Heart right ventricle (tissue), 16 donors: ENCODE results near the gene FRMD3. TPM values are rescaled to one million over a fixed set of nuclear protein-coding genes. Genes with fewer than 3 reads are reported as not detected.

Source experiments
- ATAC-seq, 8 donors: fragments of 200-7000 bp; cut with Tn5 transposase; one replicate each; pipeline ENCODE4 v1.9.1; 2020; ENCODE audit warnings: mild to moderate bottlenecking in 8 of 8, moderate library complexity in 8 of 8, moderate number of reproducible peaks in 1 of 8
- DNase-seq, 2 donors: peaks; one replicate each; pipeline ENCODE4 v3.0.0-alpha.2; 2020
- H3K27ac ChIP-seq, 10 donors: fragments of 200-600 bp; sonication (generic) in 2 of 10; one replicate each; pipeline versions ENCODE4 v1.5.0 to v1.8.0; 2020 to 2022; ENCODE audit warnings: mild to moderate bottlenecking in 3 of 10
- H3K27me3 ChIP-seq, 7 donors: fragments of 200-600 bp; one replicate each; pipeline ENCODE4 v1.8.0; 2021 to 2022; ENCODE audit warnings: mild to moderate bottlenecking in 2 of 7
- H3K36me3 ChIP-seq, 9 donors: fragments of 200-600 bp; sonication (generic) in 1 of 9; one replicate each; pipeline versions ENCODE4 v1.5.0 to v1.8.0; 2020 to 2022; ENCODE audit warnings: mild to moderate bottlenecking in 2 of 9
- H3K4me1 ChIP-seq, 9 donors: fragments of 200-600 bp; sonication (generic) in 1 of 9; one replicate each; pipeline versions ENCODE4 v1.5.0 to v1.8.0; 2020 to 2022; ENCODE audit warnings: mild to moderate bottlenecking in 4 of 9
- H3K4me3 ChIP-seq, 10 donors: fragments of 200-600 bp; sonication (generic) in 2 of 10; one replicate each; pipeline versions ENCODE4 v1.5.0 to v1.8.0; 2020 to 2022; ENCODE audit warnings: mild to moderate bottlenecking in 7 of 10, moderate library complexity in 2 of 10
- H3K9me3 ChIP-seq, 11 donors: fragments of 200-600 bp in 10 of 11; sonication (generic) in 2 of 11; one replicate each; pipeline versions ENCODE4 v1.5.0 to v1.8.0; 2013 to 2022; ENCODE audit warnings: mild to moderate bottlenecking in 2 of 11, control low read depth in 1 of 11, moderate library complexity in 1 of 11
- CTCF ChIP-seq, 9 donors: fragments of 200-600 bp; sonication (generic) in 2 of 9; IDR thresholded peaks; one replicate each; pipeline versions ENCODE4 v1.5.0 to v1.8.0; 2021 to 2022; ENCODE audit warnings: antibody characterized with exemption in 9 of 9, mild to moderate bottlenecking in 5 of 9, moderate library complexity in 1 of 9
- WGBS, 2 donors: extraction: QIAGEN DNeasy Blood & Tissue Kit; methylation state at CpG; one replicate each; pipeline ENCODE4 v1.1.7; 2013; ENCODE audit warnings: inconsistent platforms in 1 of 2; 5-methylcytosine and 5-hydroxymethylcytosine counted together
- intact Hi-C, 10 donors: fragments of 100-400 bp; cut with DNase I; formaldehyde crosslinking; loops; one replicate each; pipeline versions ENCODE4 v1.11.1 to v1.14.2; 2022
- polyA plus RNA-seq, 2 donors: library from polyadenylated mRNA; stranded (reverse); fragments of 200-250 nt; gene quantifications; one replicate each; pipeline ENCODE4 v1.2.3, GENCODE V29; 2013
- total RNA-seq, 10 donors: library from RNA; stranded (reverse); fragmentation: NEBNext Ultra II Directional in 3 of 10; extraction: Animal tissue kit (Norgen Biotek cat#: 25700) in 3 of 10; gene quantifications; one replicate each; pipeline versions ENCODE4 v1.2.1 to v1.2.4, GENCODE V29; 2021 to 2023
- donor health status: Arrhythmogenic right ventricular cardiomyopathy.
- donor health status: ischemic (EF 13 %, LVEDD 7.1; RV severe dilation, severe dysfunction).
- donor health status: healthy with polysubstance abuse.
- donor health status: DM: no; HTN: yes; CAD: no.
- donor health status: DM: no; HTN: no; CAD: no.
- donor health status: ischemic (EF 25% LVEDD 6.9; RV normal size, moderate dysfunction).
- donor health status: ischemic (EF 25% LVEDD 5.7; RV mildly dilated, moderate dysfunction).
- donor health status: healthy.
- donor health status: DM: yes; HTN: yes; CAD: no.
- donor health status: Ischemic cardiomyopathy.
- donor health status: ischemic (EF 35%, LVEDD 5.7; RV mildly dilated, moderate dysfunction).
- donor health status: nonischemic (EF 11% LVEDD 7.7; RV severe dilation, severe dysfunction).
- donor health status: DM: yes; HTN: yes; CAD: no.
- donor health status: PGD.
- donor health status: ischemic (EF 29% LVEDD 5.4; RV normal size, mild dysfunction).
- donor health status: nonischemic (EF 23%, LVEDD 6.1; RV moderate dilation, normal function).

FRMD3 gene
- total and polyA plus RNA-seq, 12 donors, result 23.1 to 145 (median 98.8) TPM

- Histone ChIP-seq H3K36me3 (no peaks in the 10 kb centered on the region), H3K27me3 (no peaks in the 10 kb centered on the region), H3K9me3 (no peaks in the 10 kb centered on the region), H3K27ac (peak overlapping the region in 1 of 10 donors; percentile 13), H3K4me3 (no peak overlapping the region), H3K4me1 (peaks cover 0 to 24% (median 9%) of the 10 kb centered on the region in 9 donors)
- ATAC-seq, result peak in 4 of 8 donors; percentile 26 to 56 (median 30)
- no peak for TF ChIP-seq CTCF (IDR thresholded peaks at IDR 0.05)
- DNase-seq, result no peak
- intact Hi-C loops, result no loop called here
- WGBS, 2 donors, result 49 to 56% methylated on average over 2 of the region's 2 CpGs
Observed at GRCh38 chr9:83569326-83569725, 31.1 kb upstream of the FRMD3 start.

DNA sequence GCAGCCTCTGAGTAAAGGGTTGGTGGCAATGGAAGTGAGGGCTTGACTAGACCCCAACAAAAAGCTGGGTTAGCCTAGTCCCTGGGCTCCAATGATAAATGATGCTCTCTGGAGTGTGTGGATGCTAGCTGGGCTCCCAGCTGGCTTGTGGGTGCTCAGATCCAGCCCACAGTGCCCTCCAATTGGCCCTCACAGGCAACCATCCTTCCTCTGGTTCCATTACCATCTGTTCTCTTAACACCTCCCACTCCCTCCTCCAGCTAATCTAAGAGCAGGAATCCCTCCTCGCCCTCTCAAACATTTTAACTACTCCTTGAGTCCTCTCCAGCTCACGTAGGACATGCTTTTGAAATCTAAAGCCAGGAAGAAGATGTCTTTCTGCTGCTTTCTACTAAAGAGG is 25.2 kb upstream of the FRMD3 start:
- Histone ChIP-seq H3K27ac (no peak overlapping the region), H3K27me3 (no peaks in the 10 kb centered on the region), H3K36me3 (no peaks in the 10 kb centered on the region), H3K4me3 (no peak overlapping the region), H3K4me1 (no peaks in the 10 kb centered on the region), H3K9me3 (peaks cover 0 to 6% (median 0%) of the 10 kb centered on the region in 11 donors)
- no peak for TF ChIP-seq CTCF (IDR thresholded peaks at IDR 0.05)
- DNase-seq (no peak), ATAC-seq (no peak)
- WGBS, 2 donors, result 80 to 89% methylated on average over 2 of the region's 2 CpGs
- intact Hi-C loops, result no loop called here

DNA sequence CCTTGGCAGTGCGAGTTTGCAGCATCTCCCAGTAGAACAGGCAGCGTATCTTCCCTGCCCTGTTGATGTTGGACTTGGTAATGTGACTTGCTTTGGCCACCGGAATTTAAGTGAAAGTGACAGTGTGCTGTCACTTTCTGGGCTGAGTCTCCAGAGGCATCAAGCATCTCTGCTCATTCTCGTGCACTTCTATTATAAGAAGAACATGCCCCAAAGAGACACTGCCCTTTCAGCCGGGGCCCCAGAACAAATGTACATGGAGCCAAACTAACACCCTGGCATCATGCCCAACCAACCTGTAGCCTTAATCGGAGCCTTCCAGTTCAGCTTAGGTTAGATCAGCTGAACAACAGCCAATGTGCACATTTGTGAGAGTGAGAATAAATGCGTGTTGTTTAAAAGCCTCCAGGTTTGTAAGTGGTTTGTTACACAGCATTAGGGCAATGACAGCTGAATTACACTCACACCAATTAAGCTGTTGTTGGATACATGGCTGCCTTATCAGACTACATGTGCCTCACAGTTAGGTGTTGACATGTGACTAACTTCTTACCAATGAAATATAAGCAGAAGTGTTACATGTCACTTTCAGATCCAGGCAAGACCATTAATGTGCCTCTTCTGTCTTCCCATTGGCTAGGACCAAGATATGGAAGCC is 22.1 kb upstream of the FRMD3 start:
- no peak for TF ChIP-seq CTCF (IDR thresholded peaks at IDR 0.05)
- ATAC-seq (peak; percentile 35 to 98 (median 76)), DNase-seq (peak in 1 of 2 donors; percentile 21)
- Histone ChIP-seq H3K4me1 (no peaks in the 10 kb centered on the region), H3K4me3 (no peak overlapping the region), H3K27me3 (no peaks in the 10 kb centered on the region), H3K36me3 (no peaks in the 10 kb centered on the region), H3K9me3 (peaks cover 0 to 6% (median 0%) of the 10 kb centered on the region in 11 donors), H3K27ac (peak overlapping the region in 1 of 10 donors; percentile 40)
- intact Hi-C loops, result no loop called here
- WGBS, 2 donors, result 37 to 53% methylated on average over 7 of the region's 7 CpGs

GRCh38 chr9:83557771-83558170 is 19.6 kb upstream of the FRMD3 start:
- Histone ChIP-seq H3K4me3 (no peak overlapping the region), H3K36me3 (no peaks in the 10 kb centered on the region), H3K27me3 (no peaks in the 10 kb centered on the region), H3K9me3 (peaks cover 0 to 7% (median 0%) of the 10 kb centered on the region in 11 donors), H3K27ac (no peak overlapping the region), H3K4me1 (no peaks in the 10 kb centered on the region)
- DNase-seq (no peak), ATAC-seq (no peak)
- intact Hi-C loops, result no loop called here
- TF ChIP-seq CTCF (IDR thresholded peaks at IDR 0.05), result no peak
